HEK293T (cell line): ENCODE data around the gene MAD1L1.

Experiments used
- CTCF ChIA-PET: fragments of 350-600 bp; formaldehyde crosslinking; extraction: SDS; loops from one replicate; lab custom pipeline; 2021; ENCODE audit warnings: antibody characterized with exemption, inconsistent platforms; lab: Yijun Ruan, JAX
- POLR2A ChIA-PET: fragments of 350-600 bp; formaldehyde crosslinking; extraction: SDS; loops from one replicate; lab custom pipeline; 2020; ENCODE audit warnings: antibody characterized with exemption, inconsistent platforms; lab: Yijun Ruan, JAX
- DNase-seq: peaks from one replicate; pipeline ENCODE4 v3.0.0; 2012; ENCODE audit warnings: mixed read lengths; ENCODE audit errors: extremely low spot score
- ARNT ChIP-seq: fragments of 450-650 bp; IDR thresholded peaks from 2 replicates; pipeline ENCODE4 v1.6.1; 2017; ENCODE audit warnings: mild to moderate bottlenecking
- BHLHE40 ChIP-seq: fragments of 450-650 bp; IDR thresholded peaks from 2 replicates; pipeline ENCODE4 v1.6.1; 2016; ENCODE audit warnings: mild to moderate bottlenecking, moderate library complexity, borderline replicate concordance
- CTBP1 ChIP-seq: fragments of 450-650 bp; IDR thresholded peaks from 2 replicates; pipeline ENCODE4 v1.6.1; 2016; ENCODE audit warnings: borderline replicate concordance
- ELF4 ChIP-seq: fragments of 450-650 bp; IDR thresholded peaks from 2 replicates; pipeline ENCODE4 v1.6.1; 2017; ENCODE audit warnings: antibody characterized with exemption
- FOXA1 ChIP-seq: fragments of 450-650 bp; IDR thresholded peaks from 2 replicates; pipeline ENCODE4 v1.6.1; 2016; ENCODE audit warnings: mild to moderate bottlenecking
- FOXK2 ChIP-seq: fragments of 450-650 bp; IDR thresholded peaks from 2 replicates; pipeline ENCODE4 v1.6.1; 2016; ENCODE audit warnings: mild to moderate bottlenecking
- FOXM1 ChIP-seq: fragments of 450-650 bp; IDR thresholded peaks from 2 replicates; pipeline ENCODE4 v1.6.1; 2017; ENCODE audit warnings: mild to moderate bottlenecking, borderline replicate concordance
- HDGF ChIP-seq: fragments of 450-650 bp; IDR thresholded peaks from 2 replicates; pipeline ENCODE4 v1.6.1; 2017; ENCODE audit warnings: antibody characterized with exemption, borderline replicate concordance
- L3MBTL2 ChIP-seq: fragments of 450-650 bp; conservative IDR thresholded peaks from 2 replicates; pipeline ENCODE4 v1.6.1; 2016; ENCODE audit warnings: mild to moderate bottlenecking
- LEF1 ChIP-seq: fragments of 450-650 bp; IDR thresholded peaks from 2 replicates; pipeline ENCODE4 v1.6.1; 2017; ENCODE audit warnings: mild to moderate bottlenecking, borderline replicate concordance
- NFRKB ChIP-seq: fragments of 450-650 bp; IDR thresholded peaks from 2 replicates; pipeline ENCODE4 v1.6.1; 2016; ENCODE audit warnings: mild to moderate bottlenecking, moderate library complexity
- SP1 ChIP-seq: fragments of 450-650 bp; IDR thresholded peaks from 2 replicates; pipeline ENCODE4 v1.6.1; 2017
- SUZ12 ChIP-seq: fragments of 450-650 bp; IDR thresholded peaks from 2 replicates; pipeline ENCODE4 v1.6.1; 2016; ENCODE audit warnings: mild to moderate bottlenecking
- TARDBP ChIP-seq: fragments of 450-650 bp; IDR thresholded peaks from 2 replicates; pipeline ENCODE4 v1.6.1; 2016
- ZNF384 ChIP-seq: fragments of 450-650 bp; IDR thresholded peaks from 2 replicates; pipeline ENCODE4 v1.6.1; 2016
- TF ChIP-seq, protein P1 (sequence below): fragments of 450-650 bp; IDR thresholded peaks from 2 replicates; pipeline ENCODE4 v1.6.1; 2016

MAD1L1 gene

DNA sequence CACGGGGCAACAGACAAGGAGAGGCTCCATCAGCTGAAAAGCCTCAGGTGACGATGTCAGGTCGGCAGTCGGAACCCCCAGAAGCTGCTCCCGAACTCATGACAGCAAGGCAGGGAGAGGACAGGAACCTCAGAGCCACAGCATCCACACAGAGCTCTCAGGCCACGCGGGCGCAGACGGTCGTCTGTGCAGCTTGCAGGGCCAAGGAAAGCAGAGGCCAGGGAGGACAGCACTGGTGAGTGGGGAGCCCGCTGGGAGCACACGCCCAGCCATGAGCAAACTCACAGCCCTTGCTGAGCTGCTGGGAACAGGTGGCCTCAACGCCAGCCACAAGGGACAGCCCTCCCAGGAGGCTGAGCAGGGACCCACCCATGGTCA is 138.9 kb downstream of the MAD1L1 start:
- ChIA-PET CTCF (no interaction called here), POLR2A (no interaction called here)
- no peak for DNase-seq
- TF ChIP-seq FOXA1 (no peak), CTBP1 (no peak), BHLHE40 (no peak), LEF1 (no peak), ARNT (no peak), FOXM1 (no peak), ELF4 (no peak), ZNF384 (no peak), FOXK2 (no peak), SP1 (no peak), HDGF (no peak), L3MBTL2 (no peak), TARDBP (no peak), NFRKB (no peak), SUZ12 (no peak)
- TF ChIP-seq, protein P1, sequence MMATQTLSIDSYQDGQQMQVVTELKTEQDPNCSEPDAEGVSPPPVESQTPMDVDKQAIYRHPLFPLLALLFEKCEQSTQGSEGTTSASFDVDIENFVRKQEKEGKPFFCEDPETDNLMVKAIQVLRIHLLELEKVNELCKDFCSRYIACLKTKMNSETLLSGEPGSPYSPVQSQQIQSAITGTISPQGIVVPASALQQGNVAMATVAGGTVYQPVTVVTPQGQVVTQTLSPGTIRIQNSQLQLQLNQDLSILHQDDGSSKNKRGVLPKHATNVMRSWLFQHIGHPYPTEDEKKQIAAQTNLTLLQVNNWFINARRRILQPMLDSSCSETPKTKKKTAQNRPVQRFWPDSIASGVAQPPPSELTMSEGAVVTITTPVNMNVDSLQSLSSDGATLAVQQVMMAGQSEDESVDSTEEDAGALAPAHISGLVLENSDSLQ: no peak

DNA sequence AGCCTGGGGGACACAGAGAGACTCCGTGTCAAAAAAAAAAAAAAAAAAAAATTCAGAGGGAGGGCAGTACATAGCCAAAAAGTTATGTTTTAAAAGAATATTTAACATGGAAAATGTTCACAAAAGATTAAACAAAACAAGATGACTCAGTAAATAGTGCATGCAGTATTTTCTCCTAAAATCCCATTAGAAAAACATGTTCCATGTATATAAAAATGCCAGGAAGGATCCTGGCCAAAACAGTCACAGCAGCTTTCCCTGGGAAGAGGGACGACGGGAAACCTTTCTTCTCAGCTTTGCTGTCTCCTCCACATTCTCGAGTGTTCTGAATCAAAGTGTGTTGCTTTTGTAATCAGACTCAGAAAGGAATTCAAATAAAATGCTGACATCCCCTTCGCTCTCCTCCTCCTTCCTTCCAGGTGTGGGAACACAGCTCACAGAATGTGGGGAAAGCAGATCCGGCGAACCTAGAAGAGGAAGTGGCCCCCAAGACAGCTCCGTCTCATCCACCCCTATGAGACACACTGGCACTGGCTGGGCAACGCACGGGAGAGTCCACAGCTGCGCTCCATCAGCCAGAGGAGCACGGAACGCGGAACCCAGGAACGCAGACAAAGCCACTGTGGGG is 139.4 kb downstream of the MAD1L1 start:
- DNase-seq: no peak
- no peak for TF ChIP-seq FOXM1
- TF ChIP-seq CTBP1: no peak
- TF ChIP-seq L3MBTL2: no peak
- TF ChIP-seq SUZ12: no peak
- TF ChIP-seq HDGF: no peak
- TF ChIP-seq TARDBP: no peak
- TF ChIP-seq NFRKB: no peak
- no peak for TF ChIP-seq ARNT
- no peak for TF ChIP-seq SP1
- no peak for TF ChIP-seq ELF4
- TF ChIP-seq, protein P1: no peak
- no peak for TF ChIP-seq ZNF384
- no peak for TF ChIP-seq FOXK2
- TF ChIP-seq FOXA1: no peak
- ChIA-PET POLR2A (no interaction called here), CTCF (no interaction called here)

DNA sequence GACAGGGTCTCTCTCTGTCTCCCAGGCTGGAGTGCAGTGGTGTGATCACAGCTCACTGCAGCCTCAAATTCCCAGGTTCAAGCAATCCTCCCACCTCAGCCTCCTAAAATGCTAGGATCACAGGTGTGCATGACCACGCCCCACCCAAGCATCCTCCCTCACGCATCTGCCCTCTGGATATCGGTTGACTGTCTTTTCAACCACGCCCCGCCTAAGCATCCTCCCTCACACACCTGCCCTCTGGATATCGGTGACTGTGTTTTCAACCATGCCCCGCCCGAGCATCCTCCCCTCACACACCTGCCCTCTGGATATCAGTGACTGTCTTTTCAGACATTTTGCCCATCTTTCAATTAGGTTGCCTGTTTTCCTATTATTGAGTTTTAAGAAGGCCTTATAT is 140.5 kb downstream of the MAD1L1 start:
- POLR2A ChIA-PET: no interaction called here
- TF ChIP-seq FOXM1: no peak
- TF ChIP-seq, protein P1: no peak
- no peak for TF ChIP-seq BHLHE40
- no peak for TF ChIP-seq ARNT
- no peak for TF ChIP-seq LEF1
- TF ChIP-seq SUZ12: no peak
- TF ChIP-seq NFRKB: no peak
- no peak for TF ChIP-seq FOXK2
- TF ChIP-seq L3MBTL2: no peak
- TF ChIP-seq FOXA1: no peak
- no peak for TF ChIP-seq ELF4
- no peak for TF ChIP-seq CTBP1
- TF ChIP-seq ZNF384: no peak
- no peak for TF ChIP-seq HDGF
- no peak for TF ChIP-seq SP1
- CTCF ChIA-PET: no interaction called here
- no peak for DNase-seq

DNA sequence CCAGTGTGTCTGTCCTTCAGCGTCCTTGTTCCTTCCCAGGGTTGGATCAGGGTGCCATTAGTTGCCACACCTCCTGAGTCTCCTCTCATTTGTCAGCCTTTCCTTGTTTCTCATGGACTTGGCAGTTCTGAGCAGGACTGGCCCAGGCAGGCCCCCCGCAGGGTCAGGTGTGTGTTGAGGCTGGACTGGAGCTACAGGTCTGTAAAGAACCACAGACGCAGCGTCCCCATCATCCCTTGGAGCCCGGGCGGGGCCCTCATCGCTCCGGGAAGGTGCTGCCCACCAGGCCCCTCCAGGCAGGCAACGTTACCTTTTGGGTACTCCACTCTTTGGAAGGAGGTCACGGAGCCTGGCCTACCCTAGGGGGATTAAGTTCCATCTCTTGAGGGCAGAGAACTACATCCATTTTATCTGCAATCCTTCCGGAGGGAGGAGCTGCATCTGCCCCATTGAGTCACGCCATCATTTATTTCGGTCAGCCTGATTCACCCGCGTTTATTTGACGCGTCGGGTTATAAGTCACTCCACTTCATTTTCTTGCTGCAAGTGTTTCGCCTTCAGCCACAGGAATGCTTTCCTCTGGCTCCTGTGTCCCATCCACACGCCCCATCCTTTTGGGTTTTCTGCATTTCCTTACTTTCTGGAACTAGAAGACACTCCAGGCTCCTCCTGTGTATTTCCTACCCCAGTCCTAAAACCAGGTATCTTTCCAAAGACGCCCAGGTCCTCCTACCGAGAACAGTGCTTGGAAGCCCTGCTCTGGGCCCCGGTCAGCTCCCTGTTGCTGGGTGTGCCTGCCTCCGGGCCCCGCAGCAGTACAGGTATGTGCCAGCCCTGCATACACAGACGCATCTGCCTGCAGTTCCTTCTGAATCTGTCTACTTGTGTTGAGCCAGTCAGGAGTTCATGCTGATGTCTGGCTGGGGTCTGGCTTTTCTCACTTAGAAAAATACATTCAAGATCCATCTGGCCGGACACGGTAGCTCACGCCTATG is 141.9 kb downstream of the MAD1L1 start:
- CTCF ChIA-PET: no interaction called here
- POLR2A ChIA-PET: no interaction called here
- no peak for DNase-seq
- no peak for TF ChIP-seq ELF4
- TF ChIP-seq HDGF: no peak
- no peak for TF ChIP-seq BHLHE40
- TF ChIP-seq LEF1: no peak
- TF ChIP-seq L3MBTL2: no peak
- TF ChIP-seq NFRKB: no peak
- no peak for TF ChIP-seq FOXK2
- no peak for TF ChIP-seq TARDBP
- TF ChIP-seq FOXM1: no peak
- TF ChIP-seq, protein P1: no peak
- no peak for TF ChIP-seq ARNT
- no peak for TF ChIP-seq SP1

DNA sequence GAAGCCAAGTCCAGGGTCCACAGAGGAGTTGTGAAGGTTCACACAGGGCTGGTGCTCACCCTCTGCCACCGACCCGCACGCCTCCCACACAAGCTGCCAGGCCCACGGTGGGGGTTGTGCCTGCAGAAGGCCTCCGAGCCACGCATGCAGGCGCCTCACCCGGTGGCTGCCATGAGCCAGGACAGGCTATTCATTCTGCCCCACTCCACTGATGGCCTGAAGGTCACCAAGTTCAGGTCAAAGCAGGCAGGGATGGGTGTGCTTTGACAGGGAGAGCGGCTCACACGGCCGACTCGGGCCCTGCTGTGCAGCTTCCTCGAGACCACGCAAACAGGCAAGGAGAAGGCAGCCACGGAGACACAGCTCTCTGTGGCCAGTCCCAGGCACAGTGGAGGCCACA is 143.9 kb downstream of the MAD1L1 start:
- no peak for DNase-seq
- no peak for TF ChIP-seq CTBP1
- no peak for TF ChIP-seq ELF4
- TF ChIP-seq FOXK2: no peak
- no peak for TF ChIP-seq HDGF
- TF ChIP-seq LEF1: no peak
- TF ChIP-seq BHLHE40: no peak
- no peak for TF ChIP-seq FOXA1
- no peak for TF ChIP-seq L3MBTL2
- TF ChIP-seq ARNT: no peak
- no peak for TF ChIP-seq ZNF384
- TF ChIP-seq, protein P1: no peak
- TF ChIP-seq FOXM1: no peak
- no peak for TF ChIP-seq TARDBP
- TF ChIP-seq SP1: no peak
- TF ChIP-seq NFRKB: no peak
- no peak for TF ChIP-seq SUZ12
- ChIA-PET POLR2A (no interaction called here), CTCF (no interaction called here)
